ENCODE data around the gene PRDM10. TPM values are rescaled to one million over a fixed set of nuclear protein-coding genes. Genes with fewer than 3 reads are reported as not detected.

PRDM10 gene
- polyA plus RNA-seq, 1 donor from 2014 or later: 13.7 TPM

DNA sequence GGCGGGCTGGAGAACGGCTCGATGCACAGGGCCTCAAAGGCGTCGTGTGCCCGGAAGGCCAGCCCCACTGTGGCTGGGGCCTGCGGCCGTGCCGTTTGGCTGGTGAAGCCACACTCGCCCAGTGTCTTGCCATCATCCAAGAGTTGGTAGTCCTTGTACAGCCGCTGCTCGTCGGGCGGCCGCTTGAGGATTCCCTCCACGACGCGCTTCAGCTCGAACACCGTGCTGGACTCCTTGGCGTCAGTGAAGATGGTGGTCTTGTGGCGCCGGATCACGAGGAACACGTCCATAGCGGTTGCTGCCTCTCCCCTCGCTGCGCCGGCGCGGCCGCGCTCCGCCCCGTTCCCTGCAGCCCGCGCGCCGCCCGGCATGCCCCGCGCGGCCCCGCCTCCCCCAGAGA, 30.3 kb upstream of the PRDM10 start:
- Histone ChIP-seq H3K36me3 (ENCODE audit: insufficient read depth, low read length) (no peaks in the 10 kb centered on the region), H2AFZ (ENCODE audit: low read depth, low read length) (no peak overlapping the region), H3K9me2 (ENCODE audit: insufficient read depth, low read length) (no peaks in the 10 kb centered on the region), H3K9me3 (ENCODE audit: low read length) (no peaks in the 10 kb centered on the region), H3K9ac (ENCODE audit: low read length) (no peak overlapping the region), H3K27ac (ENCODE audit: low read length) (no peak overlapping the region), H3K4me2 (ENCODE audit: low read length) (no peak overlapping the region), H3K79me2 (replicated peaks; ENCODE audit: insufficient read depth, low read length) (no peaks in the 10 kb centered on the region), H4K20me1 (ENCODE audit: insufficient read depth) (no peaks in the 10 kb centered on the region), H3K4me3 (ENCODE audit: low read length) (no peak overlapping the region), H3K27me3 (ENCODE audit: insufficient read depth, low read depth, low read length) (no peaks in the 10 kb centered on the region), H3F3A (ENCODE audit: insufficient read depth, low read length, poor library complexity, severe bottlenecking) (no peaks in the 10 kb centered on the region)
- TF ChIP-seq, protein P1, sequence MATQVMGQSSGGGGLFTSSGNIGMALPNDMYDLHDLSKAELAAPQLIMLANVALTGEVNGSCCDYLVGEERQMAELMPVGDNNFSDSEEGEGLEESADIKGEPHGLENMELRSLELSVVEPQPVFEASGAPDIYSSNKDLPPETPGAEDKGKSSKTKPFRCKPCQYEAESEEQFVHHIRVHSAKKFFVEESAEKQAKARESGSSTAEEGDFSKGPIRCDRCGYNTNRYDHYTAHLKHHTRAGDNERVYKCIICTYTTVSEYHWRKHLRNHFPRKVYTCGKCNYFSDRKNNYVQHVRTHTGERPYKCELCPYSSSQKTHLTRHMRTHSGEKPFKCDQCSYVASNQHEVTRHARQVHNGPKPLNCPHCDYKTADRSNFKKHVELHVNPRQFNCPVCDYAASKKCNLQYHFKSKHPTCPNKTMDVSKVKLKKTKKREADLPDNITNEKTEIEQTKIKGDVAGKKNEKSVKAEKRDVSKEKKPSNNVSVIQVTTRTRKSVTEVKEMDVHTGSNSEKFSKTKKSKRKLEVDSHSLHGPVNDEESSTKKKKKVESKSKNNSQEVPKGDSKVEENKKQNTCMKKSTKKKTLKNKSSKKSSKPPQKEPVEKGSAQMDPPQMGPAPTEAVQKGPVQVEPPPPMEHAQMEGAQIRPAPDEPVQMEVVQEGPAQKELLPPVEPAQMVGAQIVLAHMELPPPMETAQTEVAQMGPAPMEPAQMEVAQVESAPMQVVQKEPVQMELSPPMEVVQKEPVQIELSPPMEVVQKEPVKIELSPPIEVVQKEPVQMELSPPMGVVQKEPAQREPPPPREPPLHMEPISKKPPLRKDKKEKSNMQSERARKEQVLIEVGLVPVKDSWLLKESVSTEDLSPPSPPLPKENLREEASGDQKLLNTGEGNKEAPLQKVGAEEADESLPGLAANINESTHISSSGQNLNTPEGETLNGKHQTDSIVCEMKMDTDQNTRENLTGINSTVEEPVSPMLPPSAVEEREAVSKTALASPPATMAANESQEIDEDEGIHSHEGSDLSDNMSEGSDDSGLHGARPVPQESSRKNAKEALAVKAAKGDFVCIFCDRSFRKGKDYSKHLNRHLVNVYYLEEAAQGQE (IDR thresholded peaks at IDR 0.05; ENCODE audit: borderline replicate concordance): no peak
- no peak for TF ChIP-seq EP300 (conservative IDR thresholded peaks at IDR 0.05; ENCODE audit: poor library complexity, severe bottlenecking)
- no peak for TF ChIP-seq RAD21 (conservative IDR thresholded peaks at IDR 0.05)
- TF ChIP-seq SMC3 (conservative IDR thresholded peaks at IDR 0.05; ENCODE audit: poor library complexity): no peak
- no peak for TF ChIP-seq MXI1 (conservative IDR thresholded peaks at IDR 0.05; ENCODE audit: poor library complexity, severe bottlenecking)
- TF ChIP-seq POLR2AphosphoS5 (IDR thresholded peaks at IDR 0.05): no peak
- no peak for TF ChIP-seq TAF1 (IDR thresholded peaks at IDR 0.05; ENCODE audit: low read depth)
- TF ChIP-seq, protein P2, sequence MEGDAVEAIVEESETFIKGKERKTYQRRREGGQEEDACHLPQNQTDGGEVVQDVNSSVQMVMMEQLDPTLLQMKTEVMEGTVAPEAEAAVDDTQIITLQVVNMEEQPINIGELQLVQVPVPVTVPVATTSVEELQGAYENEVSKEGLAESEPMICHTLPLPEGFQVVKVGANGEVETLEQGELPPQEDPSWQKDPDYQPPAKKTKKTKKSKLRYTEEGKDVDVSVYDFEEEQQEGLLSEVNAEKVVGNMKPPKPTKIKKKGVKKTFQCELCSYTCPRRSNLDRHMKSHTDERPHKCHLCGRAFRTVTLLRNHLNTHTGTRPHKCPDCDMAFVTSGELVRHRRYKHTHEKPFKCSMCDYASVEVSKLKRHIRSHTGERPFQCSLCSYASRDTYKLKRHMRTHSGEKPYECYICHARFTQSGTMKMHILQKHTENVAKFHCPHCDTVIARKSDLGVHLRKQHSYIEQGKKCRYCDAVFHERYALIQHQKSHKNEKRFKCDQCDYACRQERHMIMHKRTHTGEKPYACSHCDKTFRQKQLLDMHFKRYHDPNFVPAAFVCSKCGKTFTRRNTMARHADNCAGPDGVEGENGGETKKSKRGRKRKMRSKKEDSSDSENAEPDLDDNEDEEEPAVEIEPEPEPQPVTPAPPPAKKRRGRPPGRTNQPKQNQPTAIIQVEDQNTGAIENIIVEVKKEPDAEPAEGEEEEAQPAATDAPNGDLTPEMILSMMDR (IDR thresholded peaks at IDR 0.05; ENCODE audit: poor library complexity, severe bottlenecking): no peak
- no peak for TF ChIP-seq EZH2 (IDR thresholded peaks at IDR 0.05; ENCODE audit: borderline replicate concordance, insufficient read depth, low read length, poor library complexity, severe bottlenecking)

GRCh38 chr11:130031945-130032344, 29.3 kb upstream of the PRDM10 start:
- Histone ChIP-seq H3K27ac (ENCODE audit: low read length) (no peak overlapping the region), H3K36me3 (ENCODE audit: insufficient read depth, low read length) (no peaks in the 10 kb centered on the region), H3K9me3 (ENCODE audit: low read length) (no peaks in the 10 kb centered on the region), H3K4me3 (ENCODE audit: low read length) (no peak overlapping the region), H3K4me2 (ENCODE audit: low read length) (no peak overlapping the region), H3K9ac (ENCODE audit: low read length) (no peak overlapping the region), H2AFZ (ENCODE audit: low read depth, low read length) (no peak overlapping the region), H3K79me2 (replicated peaks; ENCODE audit: insufficient read depth, low read length) (no peaks in the 10 kb centered on the region), H3F3A (ENCODE audit: insufficient read depth, low read length, poor library complexity, severe bottlenecking) (no peaks in the 10 kb centered on the region), H3K27me3 (ENCODE audit: insufficient read depth, low read depth, low read length) (no peaks in the 10 kb centered on the region), H4K20me1 (ENCODE audit: insufficient read depth) (no peaks in the 10 kb centered on the region), H3K9me2 (ENCODE audit: insufficient read depth, low read length) (no peaks in the 10 kb centered on the region)
- TF ChIP-seq POLR2AphosphoS5 (IDR thresholded peaks at IDR 0.05) (no peak), TAF1 (IDR thresholded peaks at IDR 0.05; ENCODE audit: low read depth) (no peak), RAD21 (conservative IDR thresholded peaks at IDR 0.05) (no peak), EP300 (conservative IDR thresholded peaks at IDR 0.05; ENCODE audit: poor library complexity, severe bottlenecking) (no peak), EZH2 (IDR thresholded peaks at IDR 0.05; ENCODE audit: borderline replicate concordance, insufficient read depth, low read length, poor library complexity, severe bottlenecking) (no peak), SMC3 (conservative IDR thresholded peaks at IDR 0.05; ENCODE audit: poor library complexity) (no peak), MXI1 (conservative IDR thresholded peaks at IDR 0.05; ENCODE audit: poor library complexity, severe bottlenecking) (no peak)
- TF ChIP-seq, protein P1 (IDR thresholded peaks at IDR 0.05; ENCODE audit: borderline replicate concordance): no peak
- TF ChIP-seq, protein P2 (IDR thresholded peaks at IDR 0.05; ENCODE audit: poor library complexity, severe bottlenecking): no peak
